DMS 273 (cell line): Measurements from ENCODE around the gene CEP19.

ENCODE experiments used
- DNase-seq: peaks from one replicate; lab custom pipeline; 2025; ENCODE audit not compliant: unreplicated experiment; lab: John Stamatoyannopoulos, UW

Gene CEP19

GRCh38 chr3:196712514-196713413, 714 bp upstream of the CEP19 start:
- no peak for DNase-seq

DNA sequence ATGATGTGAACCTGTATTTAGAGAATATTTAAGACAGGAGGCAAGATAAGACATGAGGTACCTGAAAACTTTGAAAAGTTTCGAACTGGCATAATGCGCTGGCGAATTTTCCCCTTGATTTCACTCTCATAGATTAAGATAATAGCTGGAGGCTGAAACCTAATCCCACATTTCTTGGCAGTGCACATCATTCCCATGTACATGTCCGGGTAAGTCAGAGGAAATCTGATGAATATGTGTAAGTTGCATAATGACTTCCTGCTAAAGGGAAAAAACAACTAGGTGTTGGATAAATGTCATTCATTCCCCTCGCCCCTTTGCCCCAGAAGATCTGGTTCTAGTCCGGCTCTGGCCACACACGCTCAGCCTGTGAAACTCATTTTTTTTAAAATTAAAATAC, 3.6 kb downstream of the CEP19 start:
- DNase-seq: no peak

DNA sequence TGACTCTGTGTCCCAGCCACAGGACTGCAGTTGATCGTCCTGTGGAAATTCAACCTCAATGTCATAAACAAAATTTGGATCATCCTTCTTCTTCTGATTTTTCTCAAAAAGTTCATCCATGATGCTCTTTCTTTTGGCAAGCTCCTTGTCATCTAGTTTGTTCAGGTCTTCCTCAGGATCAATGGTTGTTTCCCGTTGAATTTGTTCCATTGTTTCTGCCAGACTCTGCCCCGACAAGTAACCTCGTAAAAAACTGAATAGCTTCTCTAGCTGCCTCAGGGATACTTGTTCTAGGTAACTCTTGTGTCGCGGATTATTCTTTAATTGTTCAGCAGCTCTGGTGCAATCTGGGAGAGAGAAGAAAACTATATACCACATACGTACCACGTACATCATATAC, 4.5 kb downstream of the CEP19 start:
- DNase-seq: no peak

- DNase-seq: no peak
Observed at GRCh38 chr3:196706731-196707130, 5.3 kb downstream of the CEP19 start.

DNA sequence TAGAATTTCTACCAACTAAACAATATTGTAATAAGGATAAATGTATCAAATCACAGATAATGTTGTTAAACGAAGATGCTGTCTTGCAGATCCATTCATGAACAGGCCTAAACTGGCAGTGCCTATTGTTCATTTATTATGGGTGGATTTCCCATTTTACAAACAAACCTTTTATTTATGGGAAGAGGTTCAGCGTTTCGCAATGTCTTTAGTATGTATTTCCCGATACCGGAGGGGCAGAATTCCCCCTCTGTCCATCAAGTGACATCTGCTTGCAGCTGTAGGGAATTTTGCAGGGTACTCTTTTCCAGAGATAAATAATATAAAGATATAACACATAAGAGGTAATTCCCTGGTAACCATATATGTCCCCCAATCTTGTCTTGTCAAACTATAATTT, 5.7 kb downstream of the CEP19 start:
- no peak for DNase-seq

GRCh38 chr3:196700801-196701200, 11.2 kb downstream of the CEP19 start:
- DNase-seq: no peak

DNA sequence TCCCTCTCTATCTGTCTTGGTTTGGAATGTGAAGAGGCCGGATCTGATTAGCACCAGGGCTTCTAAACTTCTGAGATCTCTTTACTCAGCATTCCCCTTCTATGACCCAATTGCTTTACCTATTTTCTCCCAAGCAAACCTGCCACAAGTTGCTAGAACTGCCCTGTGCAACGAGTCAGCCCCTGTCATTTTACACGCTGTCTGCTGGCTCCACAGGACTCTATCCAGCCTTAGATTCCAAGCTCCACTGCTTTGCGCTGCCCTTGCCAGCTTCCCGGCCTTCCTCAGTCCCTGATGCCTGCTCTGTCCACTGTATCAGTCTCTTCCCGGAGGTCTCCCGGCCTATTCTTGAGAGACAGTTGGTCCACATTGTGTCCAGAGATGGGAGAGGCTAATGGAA, 12.3 kb downstream of the CEP19 start:
- no peak for DNase-seq

- DNase-seq: no peak
Observed at GRCh38 chr3:196697270-196697669, 14.8 kb downstream of the CEP19 start.

DNA sequence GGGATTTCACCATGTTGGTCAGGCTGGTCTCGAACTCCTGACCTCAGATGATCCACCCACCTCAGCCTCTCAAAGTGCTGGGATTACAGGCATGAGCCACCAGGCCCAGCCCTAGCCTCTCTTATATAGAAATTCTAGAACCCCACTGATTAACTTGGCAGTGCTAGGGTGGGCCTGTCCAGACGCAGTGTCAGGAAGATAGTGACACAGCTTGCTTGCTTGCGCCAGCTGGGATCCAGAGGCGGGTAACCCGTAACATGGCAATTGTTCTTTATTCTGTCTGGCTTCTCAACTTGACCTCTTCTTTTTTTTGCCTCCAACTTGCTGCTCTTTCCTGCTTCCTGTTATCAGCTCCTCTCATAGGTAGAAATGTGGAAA, 16.2 kb downstream of the CEP19 start:
- DNase-seq: no peak

GRCh38 chr3:196694941-196695848, 16.9 kb downstream of the CEP19 start:
- no peak for DNase-seq

- peak; percentile 52 for DNase-seq
Observed at GRCh38 chr3:196694202-196694638, 17.8 kb downstream of the CEP19 start.

GRCh38 chr3:196691386-196691785, 20.7 kb downstream of the CEP19 start:
- DNase-seq: no peak

DNA sequence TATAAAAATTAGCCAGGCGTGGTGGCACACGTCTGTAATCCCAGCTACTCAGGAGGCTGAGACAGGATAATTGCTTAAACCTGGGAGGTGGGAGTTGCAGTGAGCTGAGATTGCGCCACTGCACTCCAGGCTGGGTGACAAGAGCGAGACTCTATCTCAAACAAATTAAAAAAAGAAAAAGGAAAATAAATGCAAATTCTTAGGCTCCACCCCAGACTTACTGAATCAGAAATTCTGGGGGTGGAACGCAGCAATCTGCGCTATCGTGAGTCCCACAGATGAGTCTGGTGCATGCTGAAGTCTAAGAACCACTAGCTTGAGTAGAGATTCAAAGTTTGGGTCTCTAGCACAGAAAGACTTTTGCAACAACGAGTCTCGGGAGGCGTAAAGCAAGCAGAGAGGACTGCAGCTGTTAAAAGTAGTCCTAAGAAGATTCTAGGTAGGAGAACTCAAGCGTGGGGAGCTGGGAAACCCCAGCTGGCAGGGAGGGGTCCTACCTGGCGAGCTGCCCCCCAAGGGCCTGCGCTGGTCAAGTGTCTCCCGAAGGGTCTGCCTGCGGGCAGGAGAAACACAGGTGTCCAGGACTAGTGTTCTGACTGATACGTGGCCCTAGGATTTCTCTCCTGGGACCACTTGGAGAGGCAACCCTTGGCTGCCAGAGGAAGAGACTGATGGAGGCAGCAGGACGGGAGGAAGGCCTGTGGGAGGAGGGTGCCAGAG, 21.9 kb downstream of the CEP19 start:
- no peak for DNase-seq

DNA sequence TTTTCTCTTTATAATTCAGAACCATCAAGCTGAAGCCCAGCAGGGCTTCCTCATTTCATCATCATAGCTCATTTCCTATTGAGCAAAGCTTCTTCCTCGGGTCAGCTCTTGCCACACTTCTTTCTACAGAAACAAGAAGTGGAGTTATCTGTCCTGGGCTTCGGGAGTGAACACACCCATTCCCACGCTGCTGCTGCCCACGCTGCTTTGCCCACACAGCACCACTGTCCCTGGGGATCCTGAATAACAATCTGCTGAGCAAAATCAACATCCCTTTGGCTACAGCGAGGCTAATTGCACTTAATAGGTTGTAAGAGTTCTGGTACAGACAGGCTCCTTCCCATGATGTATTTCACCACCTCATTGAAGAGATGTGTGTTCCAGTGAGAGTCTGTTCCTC, 23.7 kb downstream of the CEP19 start:
- DNase-seq: peak; percentile 35

GRCh38 chr3:196686436-196686835, 25.6 kb downstream of the CEP19 start:
- DNase-seq: no peak

GRCh38 chr3:196684548-196685407, 27.3 kb downstream of the CEP19 start:
- DNase-seq: peak; percentile 89

DNA sequence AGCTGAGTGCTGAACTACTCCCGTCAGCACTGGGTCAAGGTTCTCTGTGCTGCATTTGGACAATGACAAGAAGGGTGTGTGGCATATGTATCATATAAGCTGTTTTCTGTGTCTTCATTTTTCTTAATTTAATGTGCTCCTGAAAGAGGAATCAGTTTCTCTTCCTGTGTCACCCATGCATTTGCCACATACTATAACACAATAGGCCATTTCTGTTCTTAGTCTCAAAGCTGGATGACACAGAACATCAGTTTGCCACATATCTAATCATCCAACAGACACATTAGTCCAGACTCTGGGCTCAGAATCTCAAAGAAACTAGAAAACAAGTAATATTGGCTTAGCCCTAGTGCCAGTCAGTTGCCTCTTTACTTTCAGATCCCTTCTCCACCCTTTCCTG, 34.1 kb downstream of the CEP19 start:
- DNase-seq: no peak

GRCh38 chr3:196677353-196677752, 34.7 kb downstream of the CEP19 start:
- DNase-seq: no peak

DNA sequence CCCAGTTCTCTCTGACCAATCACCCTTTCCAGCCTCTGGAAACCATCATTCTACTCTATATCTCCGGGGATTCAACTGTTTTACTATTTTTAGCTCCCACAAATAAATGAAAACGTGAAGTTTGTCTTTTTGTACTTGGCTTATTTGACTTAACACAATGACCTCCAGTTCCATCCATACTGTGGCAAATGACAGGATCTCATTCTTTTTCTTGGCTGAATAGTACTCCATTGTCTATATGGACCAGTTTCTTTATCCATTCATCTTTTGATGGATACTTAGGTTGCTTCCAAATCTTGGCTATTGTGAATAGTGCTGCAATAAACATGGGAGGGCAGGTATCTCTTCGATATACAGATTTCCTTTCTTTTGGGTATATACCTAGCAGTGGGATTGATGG, 38.4 kb downstream of the CEP19 start:
- no peak for DNase-seq

- no peak for DNase-seq
Observed at GRCh38 chr3:196670339-196670738, 41.7 kb downstream of the CEP19 start.
